Measurements from ENCODE around the gene GAPVD1. TPM values are rescaled to one million over a fixed set of nuclear protein-coding genes. Genes with fewer than 3 reads are reported as not detected.
"Not testable (repeated sequence)": the region's sequence is repeated elsewhere in the genome, so short reads cannot be mapped to it uniquely, and the experiment has no call there.

GAPVD1 gene
- total RNA-seq, 2 experiments from 2014 or later: 29.6 to 44.5 TPM

DNA sequence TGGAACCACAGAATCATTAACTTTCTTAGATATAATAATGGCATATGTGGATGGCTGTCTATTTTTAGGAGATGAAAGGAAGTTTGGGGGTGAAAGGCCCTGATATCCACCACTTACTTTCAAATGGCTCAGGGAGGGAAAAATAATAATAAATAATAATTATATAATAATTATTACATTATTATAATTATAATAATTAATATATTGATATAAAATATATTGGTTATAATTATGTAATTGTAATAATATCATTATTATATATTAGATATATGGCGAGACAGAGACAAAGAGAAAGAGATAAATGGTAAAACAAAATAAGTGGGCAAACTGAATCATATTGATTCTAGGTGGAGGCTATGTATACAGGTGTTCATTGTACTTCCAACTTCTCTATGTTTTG lies 136.6 kb downstream of the GAPVD1 start:
- H3K9me3 ChIP-seq (ENCODE audit: low read length): no peaks in the 10 kb centered on the region
- no TSS peak for BruUV-seq (replicated peaks)
- no peaks in the 10 kb centered on the region for H3K9me2 ChIP-seq (ENCODE audit: insufficient read depth, low read length)
- no peak overlapping the region for H3K4me3 ChIP-seq (ENCODE audit: low read depth, low read length, poor library complexity, severe bottlenecking)
- no peak overlapping the region for H2AFZ ChIP-seq (ENCODE audit: low read length)
- H3K36me3 ChIP-seq (ENCODE audit: insufficient read depth, low read length): no peaks in the 10 kb centered on the region
- H3K4me1 ChIP-seq (ENCODE audit: insufficient read depth, low read length, poor library complexity, severe bottlenecking): no peaks in the 10 kb centered on the region
- no peak for DNase-seq (ENCODE audit: low spot score)
- H3K27ac ChIP-seq (ENCODE audit: low read depth, low read length, poor library complexity, severe bottlenecking): no peak overlapping the region
- H4K20me1 ChIP-seq (ENCODE audit: insufficient read depth, low read length): no peaks in the 10 kb centered on the region
- ChIA-PET CTCF (ENCODE audit: unreplicated experiment) (no interaction called here), POLR2A (no interaction called here)
- no peak overlapping the region for H3K4me2 ChIP-seq (ENCODE audit: low read length)
- TF ChIP-seq, protein P1, sequence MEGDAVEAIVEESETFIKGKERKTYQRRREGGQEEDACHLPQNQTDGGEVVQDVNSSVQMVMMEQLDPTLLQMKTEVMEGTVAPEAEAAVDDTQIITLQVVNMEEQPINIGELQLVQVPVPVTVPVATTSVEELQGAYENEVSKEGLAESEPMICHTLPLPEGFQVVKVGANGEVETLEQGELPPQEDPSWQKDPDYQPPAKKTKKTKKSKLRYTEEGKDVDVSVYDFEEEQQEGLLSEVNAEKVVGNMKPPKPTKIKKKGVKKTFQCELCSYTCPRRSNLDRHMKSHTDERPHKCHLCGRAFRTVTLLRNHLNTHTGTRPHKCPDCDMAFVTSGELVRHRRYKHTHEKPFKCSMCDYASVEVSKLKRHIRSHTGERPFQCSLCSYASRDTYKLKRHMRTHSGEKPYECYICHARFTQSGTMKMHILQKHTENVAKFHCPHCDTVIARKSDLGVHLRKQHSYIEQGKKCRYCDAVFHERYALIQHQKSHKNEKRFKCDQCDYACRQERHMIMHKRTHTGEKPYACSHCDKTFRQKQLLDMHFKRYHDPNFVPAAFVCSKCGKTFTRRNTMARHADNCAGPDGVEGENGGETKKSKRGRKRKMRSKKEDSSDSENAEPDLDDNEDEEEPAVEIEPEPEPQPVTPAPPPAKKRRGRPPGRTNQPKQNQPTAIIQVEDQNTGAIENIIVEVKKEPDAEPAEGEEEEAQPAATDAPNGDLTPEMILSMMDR (conservative IDR thresholded peaks at IDR 0.05; ENCODE audit: low read length): no peak
- no peak for TF ChIP-seq EZH2phosphoT487 (IDR thresholded peaks at IDR 0.05; ENCODE audit: borderline replicate concordance, low read depth, low read length)
- H3K79me2 ChIP-seq (ENCODE audit: insufficient read depth, low read depth, low read length): no peaks in the 10 kb centered on the region
- intact Hi-C loops (cut with micrococcal nuclease; ENCODE audit: unreplicated experiment): no loop called here

DNA sequence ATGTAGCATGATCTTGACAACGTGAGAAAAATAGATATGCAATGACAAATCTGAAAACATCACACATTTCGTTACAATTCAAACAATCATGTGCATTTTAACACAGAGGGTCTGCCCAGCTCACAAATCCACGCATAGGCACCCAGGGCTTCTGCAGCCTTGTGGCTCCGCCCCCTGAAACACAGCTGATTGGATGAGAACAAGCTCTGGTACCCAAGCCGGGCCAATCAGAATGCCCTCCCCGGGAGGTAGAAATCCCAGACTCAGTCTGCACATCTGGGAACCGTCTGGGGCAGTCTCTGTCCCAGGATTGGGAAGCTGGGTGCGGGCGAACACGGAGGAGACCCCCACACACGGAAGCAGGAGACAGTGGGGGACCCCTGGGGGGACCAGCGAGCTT lies 137.5 kb downstream of the GAPVD1 start:
- Histone ChIP-seq H3K27ac (ENCODE audit: low read depth, low read length, poor library complexity, severe bottlenecking) (no peak overlapping the region), H3K4me1 (ENCODE audit: insufficient read depth, low read length, poor library complexity, severe bottlenecking) (no peaks in the 10 kb centered on the region), H3K4me2 (ENCODE audit: low read length) (no peak overlapping the region), H3K9me3 (ENCODE audit: low read length) (no peaks in the 10 kb centered on the region), H4K20me1 (ENCODE audit: insufficient read depth, low read length) (no peaks in the 10 kb centered on the region), H2AFZ (ENCODE audit: low read length) (no peak overlapping the region), H3K36me3 (ENCODE audit: insufficient read depth, low read length) (no peaks in the 10 kb centered on the region), H3K4me3 (ENCODE audit: low read depth, low read length, poor library complexity, severe bottlenecking) (no peak overlapping the region), H3K79me2 (ENCODE audit: insufficient read depth, low read depth, low read length) (no peaks in the 10 kb centered on the region), H3K9me2 (ENCODE audit: insufficient read depth, low read length) (no peaks in the 10 kb centered on the region)
- CTCF ChIA-PET (ENCODE audit: unreplicated experiment): no interaction called here
- TF ChIP-seq, protein P1 (conservative IDR thresholded peaks at IDR 0.05; ENCODE audit: low read length): no peak
- no peak for TF ChIP-seq EZH2phosphoT487 (IDR thresholded peaks at IDR 0.05; ENCODE audit: borderline replicate concordance, low read depth, low read length)
- POLR2A ChIA-PET: interaction anchor here (0.6 to 0.7 kb wide), 2 partner anchors 436 to 528 kb away, joined by 3 read pairs; no protein-coding TSS in a partner anchor
- intact Hi-C loops (cut with micrococcal nuclease; ENCODE audit: unreplicated experiment): no loop called here
- no peak for DNase-seq (ENCODE audit: low spot score)
- no TSS peak for BruUV-seq (replicated peaks)

DNA sequence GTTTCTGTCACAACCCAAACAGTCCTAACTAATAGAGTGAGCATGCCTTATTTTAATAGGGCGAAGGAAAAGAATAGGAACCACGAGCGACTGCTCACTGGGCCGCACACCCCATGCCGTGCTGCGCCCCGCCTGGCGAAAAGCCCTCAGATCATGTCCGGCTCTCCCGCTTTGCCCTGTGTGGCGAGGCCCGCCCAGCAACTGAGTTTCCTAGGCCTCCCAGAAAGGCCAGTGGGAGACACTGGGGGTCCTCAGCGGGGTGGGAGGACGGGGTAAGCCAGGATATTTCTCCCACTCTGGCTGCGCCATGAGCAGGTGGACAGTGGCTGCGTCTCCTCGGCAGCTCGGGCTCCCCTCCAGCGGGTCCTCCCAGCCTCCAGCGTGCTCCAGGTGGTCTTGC lies 138.0 kb downstream of the GAPVD1 start:
- H4K20me1 ChIP-seq (ENCODE audit: insufficient read depth, low read length): no peaks in the 10 kb centered on the region
- CTCF ChIA-PET (ENCODE audit: unreplicated experiment): no interaction called here
- POLR2A ChIA-PET: no interaction called here
- H3K4me2 ChIP-seq (ENCODE audit: low read length): no peak overlapping the region
- no peaks in the 10 kb centered on the region for H3K79me2 ChIP-seq (ENCODE audit: insufficient read depth, low read depth, low read length)
- H3K4me1 ChIP-seq (ENCODE audit: insufficient read depth, low read length, poor library complexity, severe bottlenecking): no peaks in the 10 kb centered on the region
- intact Hi-C loops (cut with micrococcal nuclease; ENCODE audit: unreplicated experiment): no loop called here
- DNase-seq (ENCODE audit: low spot score): no peak
- no peaks in the 10 kb centered on the region for H3K36me3 ChIP-seq (ENCODE audit: insufficient read depth, low read length)
- H3K4me3 ChIP-seq (ENCODE audit: low read depth, low read length, poor library complexity, severe bottlenecking): no peak overlapping the region
- H3K27ac ChIP-seq (ENCODE audit: low read depth, low read length, poor library complexity, severe bottlenecking): no peak overlapping the region
- no TSS peak for BruUV-seq (replicated peaks)
- H3K9me3 ChIP-seq (ENCODE audit: low read length): no peaks in the 10 kb centered on the region
- H2AFZ ChIP-seq (ENCODE audit: low read length): no peak overlapping the region
- H3K9me2 ChIP-seq (ENCODE audit: insufficient read depth, low read length): no peaks in the 10 kb centered on the region
- TF ChIP-seq, protein P1 (conservative IDR thresholded peaks at IDR 0.05; ENCODE audit: low read length): no peak
- TF ChIP-seq EZH2phosphoT487 (IDR thresholded peaks at IDR 0.05; ENCODE audit: borderline replicate concordance, low read depth, low read length): no peak

DNA sequence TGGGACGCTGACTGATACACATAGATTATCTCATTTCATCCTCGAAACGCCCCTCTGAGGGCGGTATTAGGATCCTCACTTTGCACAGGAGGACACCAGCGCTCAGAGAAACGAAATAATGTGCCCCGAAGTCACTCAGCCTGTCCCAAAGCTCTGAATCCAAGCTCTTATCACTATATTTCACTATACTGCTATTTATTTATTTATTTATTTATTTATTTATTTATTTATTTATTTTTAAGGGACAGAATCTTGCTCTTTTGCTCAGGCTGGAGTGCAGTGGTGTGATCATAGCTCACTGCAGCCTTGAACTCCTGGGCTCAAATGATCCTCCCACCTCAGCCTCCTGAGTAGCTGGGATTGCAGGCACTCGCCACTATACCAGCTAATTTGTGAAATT lies 138.6 kb downstream of the GAPVD1 start:
- H3K27ac ChIP-seq (ENCODE audit: low read depth, low read length, poor library complexity, severe bottlenecking); H4K20me1 ChIP-seq (ENCODE audit: insufficient read depth, low read length); H3K36me3 ChIP-seq (ENCODE audit: insufficient read depth, low read length); H3K4me3 ChIP-seq (ENCODE audit: low read depth, low read length, poor library complexity, severe bottlenecking); H3K79me2 ChIP-seq (ENCODE audit: insufficient read depth, low read depth, low read length); H2AFZ ChIP-seq (ENCODE audit: low read length); H3K9me3 ChIP-seq (ENCODE audit: low read length); CTCF ChIA-PET (ENCODE audit: unreplicated experiment); BruUV-seq (replicated peaks); DNase-seq (ENCODE audit: low spot score); H3K9me2 ChIP-seq (ENCODE audit: insufficient read depth, low read length); H3K4me2 ChIP-seq (ENCODE audit: low read length); H3K4me1 ChIP-seq (ENCODE audit: insufficient read depth, low read length, poor library complexity, severe bottlenecking); intact Hi-C loops (cut with micrococcal nuclease; ENCODE audit: unreplicated experiment): not testable (repeated sequence)
- POLR2A ChIA-PET: interaction anchor here (0.5 kb wide), 1 partner anchor 1413 kb away, joined by 3 read pairs; no protein-coding TSS in a partner anchor

Data from OCI-LY7 (cell line).